LoVo (cell line): ENCODE results near the gene FSIP1.

Experiments used
- DNase-seq: peaks from one replicate; pipeline ENCODE4 v3.0.0-alpha.2; 2016; ENCODE audit warnings: low spot score

FSIP1 gene

GRCh38 chr15:39684233-39684632 lies 98.4 kb downstream of the FSIP1 start:
- DNase-seq, result no peak

DNA sequence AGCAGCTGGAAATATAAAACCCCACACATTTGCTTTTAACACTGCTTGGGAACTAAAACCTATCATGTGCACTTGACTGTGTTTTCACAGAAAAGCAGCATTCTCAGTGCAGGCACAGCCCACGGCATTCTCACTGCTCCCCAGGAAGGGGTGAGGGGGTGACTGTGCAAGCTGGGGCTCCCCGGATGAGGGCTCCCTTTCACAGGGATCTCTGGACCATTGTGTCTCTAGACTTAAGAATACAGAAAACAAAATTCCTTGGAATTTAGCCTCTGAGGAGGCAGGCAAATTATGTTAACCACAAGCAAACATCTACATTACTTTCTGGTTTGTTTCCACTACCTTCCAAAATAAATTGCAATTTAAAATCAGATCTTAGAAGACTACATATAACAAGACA lies 100.3 kb downstream of the FSIP1 start:
- DNase-seq, result no peak

DNA sequence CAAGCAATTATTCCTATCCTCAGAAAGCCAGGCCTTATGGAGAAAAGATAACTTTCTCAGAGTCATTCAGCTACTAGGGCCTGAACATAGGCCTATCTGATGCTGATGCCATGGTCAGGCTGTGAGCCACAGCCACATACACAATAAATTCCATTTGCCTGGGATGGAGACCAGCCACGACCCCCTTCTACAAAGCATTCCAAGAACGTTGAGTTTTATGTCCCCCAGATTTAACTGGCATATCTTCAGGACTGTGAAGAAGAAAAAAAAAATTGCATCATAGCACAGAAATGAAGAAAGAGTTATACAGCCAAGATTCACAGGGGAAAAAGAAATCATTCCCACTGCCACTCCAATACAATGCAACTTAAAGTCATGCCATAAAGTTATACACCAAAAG lies 101.8 kb downstream of the FSIP1 start:
- DNase-seq, result no peak

- no peak for DNase-seq
Observed at GRCh38 chr15:39672666-39673065, 110.0 kb downstream of the FSIP1 start.

- DNase-seq, result no peak
Observed at GRCh38 chr15:39672184-39672583, 110.5 kb downstream of the FSIP1 start.

- no peak for DNase-seq
Observed at GRCh38 chr15:39670687-39671086, 112.0 kb downstream of the FSIP1 start.

GRCh38 chr15:39669661-39670060 lies 113.0 kb downstream of the FSIP1 start:
- DNase-seq, result no peak

GRCh38 chr15:39669241-39669640 lies 113.4 kb downstream of the FSIP1 start:
- no peak for DNase-seq

- DNase-seq, result no peak
Observed at GRCh38 chr15:39668457-39668856, 114.2 kb downstream of the FSIP1 start.

DNA sequence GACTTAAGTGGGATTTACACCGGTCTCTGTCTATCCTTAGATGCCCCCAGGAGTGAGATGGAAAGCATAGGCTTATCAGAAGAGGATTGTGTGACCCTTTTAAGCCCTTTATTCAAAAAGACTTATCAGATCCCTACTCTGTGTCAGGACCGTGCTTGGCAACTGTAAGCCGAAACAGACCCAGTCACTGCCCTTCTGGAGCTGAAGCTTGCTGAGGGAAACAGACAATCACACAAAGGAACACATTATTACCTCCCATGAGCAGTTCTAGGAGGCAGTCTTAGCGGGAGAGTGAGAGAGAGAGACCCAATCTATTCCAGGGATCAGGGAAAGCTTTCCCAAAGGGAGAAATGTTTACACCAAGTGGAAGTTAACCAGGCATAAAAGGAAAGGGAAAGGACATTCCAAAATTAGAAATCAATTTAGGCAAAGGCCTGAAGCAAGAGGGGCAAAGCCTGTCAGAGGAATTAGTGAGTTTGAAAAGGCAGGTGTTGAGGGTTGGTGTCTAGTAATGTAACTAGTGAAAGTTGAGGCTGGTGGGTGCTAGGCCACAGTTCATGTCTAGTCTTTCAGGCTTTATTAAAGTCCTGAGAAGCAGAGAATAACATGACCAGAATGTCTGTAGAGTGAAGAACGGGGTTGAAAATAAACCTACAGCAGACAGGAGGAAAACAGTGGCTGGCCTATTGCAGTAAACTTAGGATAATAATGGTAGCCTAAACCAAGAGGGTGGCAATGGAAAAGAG lies 115.1 kb downstream of the FSIP1 start:
- no peak for DNase-seq

- no peak for DNase-seq
Observed at GRCh38 chr15:39666677-39667076, 116.0 kb downstream of the FSIP1 start.

- no peak for DNase-seq
Observed at GRCh38 chr15:39665629-39666250, 116.9 kb downstream of the FSIP1 start.

- no peak for DNase-seq
Observed at GRCh38 chr15:39663704-39664250, 118.9 kb downstream of the FSIP1 start.

DNA sequence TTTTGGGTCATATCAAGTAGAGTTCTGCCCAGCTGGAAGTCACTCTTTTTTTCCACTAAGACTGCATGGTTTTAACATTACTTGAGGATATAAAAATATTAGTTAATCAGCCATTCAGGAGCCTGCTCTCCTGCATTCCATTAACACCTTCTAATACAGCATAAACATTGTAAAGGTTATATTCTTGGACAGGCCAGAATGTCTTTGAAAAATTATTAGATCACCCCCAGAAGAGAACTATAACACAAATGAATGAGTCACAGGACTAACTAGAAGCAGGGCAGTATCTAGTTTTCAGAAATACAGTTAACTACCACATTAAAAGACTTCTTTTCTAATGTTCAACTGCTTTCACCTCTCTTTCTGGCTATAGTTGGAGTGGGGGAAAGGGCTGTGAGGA lies 120.9 kb downstream of the FSIP1 start:
- no peak for DNase-seq

GRCh38 chr15:39658740-39659139 lies 123.9 kb downstream of the FSIP1 start:
- DNase-seq, result no peak

- no peak for DNase-seq
Observed at GRCh38 chr15:39657668-39658067, 125.0 kb downstream of the FSIP1 start.

GRCh38 chr15:39657181-39657580 lies 125.5 kb downstream of the FSIP1 start:
- DNase-seq, result no peak

- no peak for DNase-seq
Observed at GRCh38 chr15:39654304-39654703, 128.3 kb downstream of the FSIP1 start.

GRCh38 chr15:39651881-39652280 lies 130.8 kb downstream of the FSIP1 start:
- no peak for DNase-seq

GRCh38 chr15:39651295-39651694 lies 131.3 kb downstream of the FSIP1 start:
- no peak for DNase-seq

- DNase-seq, result no peak
Observed at GRCh38 chr15:39649757-39650156, 132.9 kb downstream of the FSIP1 start.

DNA sequence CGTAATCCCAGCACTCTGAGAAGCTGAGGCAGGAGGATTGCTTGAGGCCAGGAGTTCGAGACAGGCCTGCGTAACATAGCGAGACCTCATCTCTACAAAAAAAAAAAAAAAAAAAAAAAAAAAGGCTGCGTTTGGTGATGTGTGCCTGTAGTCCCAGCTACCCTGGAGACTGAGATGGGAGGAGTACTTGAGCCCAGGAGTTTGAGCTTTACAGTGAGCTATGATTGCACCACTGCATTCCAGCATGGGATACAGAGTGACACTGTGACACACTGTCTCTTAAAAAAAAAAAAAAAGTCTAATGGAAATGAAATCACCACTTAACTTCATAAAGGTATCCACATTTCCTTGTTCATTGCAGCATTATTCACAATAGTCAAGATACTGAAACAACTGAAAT lies 136.2 kb downstream of the FSIP1 start:
- no peak for DNase-seq

DNA sequence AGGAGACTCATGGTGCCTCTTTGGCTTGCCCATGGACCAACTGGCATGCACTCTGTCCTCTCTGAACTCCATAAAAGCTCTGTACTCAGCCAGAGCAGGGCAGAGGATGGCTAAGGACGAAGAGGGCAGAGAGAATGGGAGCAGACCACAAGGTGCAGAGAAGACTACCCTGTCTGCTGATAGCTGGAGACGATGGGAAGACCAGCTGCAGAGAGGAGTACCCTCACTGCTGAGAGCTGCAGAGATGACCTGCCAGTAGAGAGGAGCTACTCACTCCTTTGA lies 136.7 kb downstream of the FSIP1 start:
- no peak for DNase-seq
